ENCODE data around the gene SLC12A8.
A peak's percentile ranks its signal among the peaks of the same experiment; 100 is the strongest.

SLC12A8 gene

GRCh38 chr3:125059488-125060245 is 152.9 kb downstream of the SLC12A8 start:
- no peak for FAIRE-seq

GRCh38 chr3:125058959-125059358 is 153.6 kb downstream of the SLC12A8 start:
- no peak for TF ChIP-seq POLR2A (IDR thresholded peaks at IDR 0.05; ENCODE audit: low read depth, low read length)
- no peak for FAIRE-seq
- no peak for DNase-seq (ENCODE audit: insufficient read length, low spot score)

More at GRCh38 chr3:125059488-125060245, 152.9 kb downstream of the SLC12A8 start:
- TF ChIP-seq POLR2A (IDR thresholded peaks at IDR 0.05; ENCODE audit: low read depth, low read length), result no peak
- peak; percentile 57 for DNase-seq (ENCODE audit: insufficient read length, low spot score)

- DNase-seq (ENCODE audit: insufficient read length, low spot score) (no peak), FAIRE-seq (no peak)
Observed at GRCh38 chr3:125058529-125058928, 154.0 kb downstream of the SLC12A8 start.

GRCh38 chr3:125057186-125057850 is 155.2 kb downstream of the SLC12A8 start:
- peak; percentile 95 for DNase-seq (ENCODE audit: insufficient read length, low spot score)
- no peak for TF ChIP-seq POLR2A (IDR thresholded peaks at IDR 0.05; ENCODE audit: low read depth, low read length)
- peak; percentile 61 for FAIRE-seq

More at GRCh38 chr3:125058529-125058928, 154.0 kb downstream of the SLC12A8 start:
- no peak for TF ChIP-seq POLR2A (IDR thresholded peaks at IDR 0.05; ENCODE audit: low read depth, low read length)

- peak; percentile 85 for DNase-seq (ENCODE audit: insufficient read length, low spot score)
- TF ChIP-seq POLR2A (IDR thresholded peaks at IDR 0.05; ENCODE audit: low read depth, low read length), result peak; percentile 70; the same call in 1 of the 2 replicates
- FAIRE-seq, result no peak
Observed at GRCh38 chr3:125055913-125056745, 156.4 kb downstream of the SLC12A8 start, which contains the start of gene HEG1. HEG1 (minus strand) TSS chr3:125055997; CDS start chr3:125055890, 107 bp downstream.

GRCh38 chr3:125055331-125055912 is 157.1 kb downstream of the SLC12A8 start:
- TF ChIP-seq POLR2A (IDR thresholded peaks at IDR 0.05; ENCODE audit: low read depth, low read length), result no peak
- DNase-seq (ENCODE audit: insufficient read length, low spot score) (no peak), FAIRE-seq (no peak)

- FAIRE-seq (no peak), DNase-seq (ENCODE audit: insufficient read length, low spot score) (peak; percentile 87)
- no peak for TF ChIP-seq POLR2A (IDR thresholded peaks at IDR 0.05; ENCODE audit: low read depth, low read length)
Observed at GRCh38 chr3:125054449-125055329, 157.9 kb downstream of the SLC12A8 start.

GRCh38 chr3:125054062-125054448 is 158.5 kb downstream of the SLC12A8 start:
- DNase-seq (ENCODE audit: insufficient read length, low spot score) (no peak), FAIRE-seq (no peak)
- TF ChIP-seq POLR2A (IDR thresholded peaks at IDR 0.05; ENCODE audit: low read depth, low read length), result no peak

GRCh38 chr3:125053304-125053699 is 159.2 kb downstream of the SLC12A8 start:
- no peak for TF ChIP-seq POLR2A (IDR thresholded peaks at IDR 0.05; ENCODE audit: low read depth, low read length)
- DNase-seq (ENCODE audit: insufficient read length, low spot score) (no peak), FAIRE-seq (no peak)

- TF ChIP-seq POLR2A (IDR thresholded peaks at IDR 0.05; ENCODE audit: low read depth, low read length), result no peak
- FAIRE-seq (no peak), DNase-seq (ENCODE audit: insufficient read length, low spot score) (peak; percentile 92)
Observed at GRCh38 chr3:125052624-125053303, 159.8 kb downstream of the SLC12A8 start.

- DNase-seq (ENCODE audit: insufficient read length, low spot score) (peak; percentile 73), FAIRE-seq (no peak)
- TF ChIP-seq POLR2A (IDR thresholded peaks at IDR 0.05; ENCODE audit: low read depth, low read length), result no peak
Observed at GRCh38 chr3:125051715-125052581, 160.6 kb downstream of the SLC12A8 start.

Data from H54 (cell line).